HCT116 (cell line): ENCODE results near the gene ORC6. TPM values are rescaled to one million over a fixed set of nuclear protein-coding genes. Genes with fewer than 3 reads are reported as not detected.

Source experiments
- ATAC-seq: fragments of 200-7000 bp; cut with Tn5 transposase; 2 replicates; pipeline ENCODE4 v1.9.1; 2020; ENCODE audit warnings: mild to moderate bottlenecking, moderate library complexity
- BruUV-seq: library from RNA; stranded (reverse); fragments of 400-500 nt; replicated peaks from 2 replicates; lab custom pipeline; 2021; lab: Mats Ljungman, UMichigan
- CTCF ChIA-PET: fragments of 300-600 bp; sonication (Branson Sonifier 250); formaldehyde crosslinking; loops from one replicate; lab custom pipeline; 2021; ENCODE audit warnings: antibody characterized with exemption; lab: Charles Lee
- POLR2A ChIA-PET: fragments of 300-600, 350-600 bp; sonication (Branson Sonifier 250); formaldehyde crosslinking; loops from one replicate; lab custom pipeline; 2021; ENCODE audit warnings: antibody characterized with exemption; lab: Charles Lee
- RAD21 ChIA-PET, 2 experiments: fragments of 300-600 bp; sonication (Branson Sonifier 250); formaldehyde crosslinking; loops; one replicate each; lab custom pipeline; 2023; ENCODE audit warnings: low total read pairs in 2 of 2; ENCODE audit not compliant: uncharacterized antibody in 2 of 2, unreplicated experiment in 2 of 2, low non-redundant PET in 1 of 2; lab: Charles Lee
- DNase-seq: peaks from one replicate; pipeline ENCODE4 v3.0.0-alpha.2; 2010; ENCODE audit warnings: low read depth, low spot score
- H2AFZ ChIP-seq: fragments of 200-600 bp; shearing (Covaris generic), sonication (generic); 2 replicates; pipeline ENCODE4 v1.6.1; 2017; ENCODE audit warnings: low read depth, mixed run types, mixed read lengths, antibody characterized with exemption, low read length; ENCODE audit not compliant: poor library complexity, severe bottlenecking
- H3K27ac ChIP-seq: 2 replicates; pipeline ENCODE4 v1.5.1; 2012; ENCODE audit warnings: low read depth, low read length
- H3K27me3 ChIP-seq: fragments of 200-600 bp; sonication (generic); 2 replicates; pipeline ENCODE4 v1.6.1; 2016; ENCODE audit warnings: mixed run types, low read length, mixed read lengths; ENCODE audit not compliant: insufficient read depth
- H3K36me3 ChIP-seq, 2 experiments: fragments of 200-500 bp in 1 of 2; fragments of 200-600 bp in 1 of 2; sonication (Bioruptor generic) in 1 of 2; sonication (generic) in 1 of 2; 2 replicates each; pipeline versions ENCODE4 v1.5.1 to v1.6.1; 2014 to 2016; ENCODE audit warnings: low read length in 2 of 2, inconsistent platforms in 1 of 2, mixed read lengths in 1 of 2, mixed run types in 1 of 2; ENCODE audit not compliant: insufficient read depth in 2 of 2, control insufficient read depth in 1 of 2
- H3K4me1 ChIP-seq, 2 experiments: fragments of 200-600 bp in 1 of 2; sonication (generic) in 1 of 2; 2 replicates each; pipeline versions ENCODE4 v1.5.1 to v1.6.1; 2012 to 2017; ENCODE audit warnings: low read length in 2 of 2, inconsistent platforms in 1 of 2, mild to moderate bottlenecking in 1 of 2, mixed read lengths in 1 of 2, mixed run types in 1 of 2, moderate library complexity in 1 of 2; ENCODE audit not compliant: insufficient read depth in 2 of 2, control insufficient read depth in 1 of 2
- H3K4me2 ChIP-seq: fragments of 200-600 bp; sonication (generic); 2 replicates; pipeline ENCODE4 v1.6.1; 2017; ENCODE audit warnings: mixed run types, low read length, mixed read lengths
- H3K4me3 ChIP-seq, 2 experiments: fragments of 200-600 bp in 1 of 2; sonication (generic) in 1 of 2; replicated peaks in 1 of 2; 2 replicates each; pipeline ENCODE4 v1.5.1; 2011 to 2016; ENCODE audit warnings: low read length in 2 of 2, control low read depth in 1 of 2, low read depth in 1 of 2, mild to moderate bottlenecking in 1 of 2, mixed read lengths in 1 of 2, mixed run types in 1 of 2
- H3K79me2 ChIP-seq: fragments of 200-600 bp; sonication (generic); 2 replicates; pipeline ENCODE4 v1.6.1; 2017; ENCODE audit warnings: mild to moderate bottlenecking, mixed run types, low read length, moderate library complexity, mixed read lengths; ENCODE audit not compliant: insufficient read depth
- H3K9ac ChIP-seq: fragments of 200-600 bp; sonication (generic); 2 replicates; pipeline ENCODE4 v1.6.1; 2016; ENCODE audit warnings: low read length, mixed read lengths
- H3K9me2 ChIP-seq: fragments of 200-600 bp; sonication (generic), shearing (Covaris generic); 2 replicates; pipeline ENCODE4 v1.6.1; 2017; ENCODE audit warnings: mixed run types, mild to moderate bottlenecking, moderate library complexity; ENCODE audit not compliant: insufficient read depth
- H3K9me3 ChIP-seq, 2 experiments: fragments of 200-500 bp in 1 of 2; fragments of 200-600 bp in 1 of 2; sonication (Bioruptor generic) in 1 of 2; sonication (generic) in 1 of 2; 2 replicates each; pipeline ENCODE4 v1.6.1; 2014 to 2017; ENCODE audit warnings: low read length in 2 of 2, mixed read lengths in 2 of 2, inconsistent platforms in 1 of 2, low read depth in 1 of 2, mild to moderate bottlenecking in 1 of 2, mixed run types in 1 of 2, moderate library complexity in 1 of 2; ENCODE audit not compliant: control insufficient read depth in 1 of 2, insufficient read depth in 1 of 2
- H4K20me1 ChIP-seq: fragments of 200-600 bp; sonication (generic), shearing (Covaris generic); 2 replicates; pipeline ENCODE4 v1.6.1; 2017; ENCODE audit warnings: mixed run types, mild to moderate bottlenecking, moderate library complexity; ENCODE audit not compliant: insufficient read depth
- CBX3 ChIP-seq: IDR thresholded peaks from 2 replicates; pipeline ENCODE4 v1.6.1; 2012; ENCODE audit warnings: low read depth
- EGR1 ChIP-seq: IDR thresholded peaks from 2 replicates; pipeline ENCODE4 v1.6.1; 2012; ENCODE audit warnings: low read depth
- ELF1 ChIP-seq: IDR thresholded peaks from 2 replicates; pipeline ENCODE4 v1.6.1; 2012; ENCODE audit warnings: low read depth, borderline replicate concordance
- FOSL1 ChIP-seq: IDR thresholded peaks from 2 replicates; pipeline ENCODE4 v1.6.1; 2012; ENCODE audit warnings: low read depth
- MAX ChIP-seq: IDR thresholded peaks from 2 replicates; pipeline ENCODE4 v1.6.1; 2012
- REST ChIP-seq: IDR thresholded peaks from 2 replicates; pipeline ENCODE4 v1.6.1; 2012; ENCODE audit warnings: low read depth
- SIN3A ChIP-seq: IDR thresholded peaks from 2 replicates; pipeline ENCODE4 v1.6.1; 2012; ENCODE audit warnings: low read depth
- SRF ChIP-seq: IDR thresholded peaks from 2 replicates; pipeline ENCODE4 v1.6.1; 2012; ENCODE audit warnings: low read depth
- intact Hi-C: fragments of 100-400 bp; cut with micrococcal nuclease; formaldehyde crosslinking; loops from 2 replicates; pipeline ENCODE4 v1.10.0; 2022
- total RNA-seq: library from RNA; stranded (reverse); gene quantifications from one replicate; pipeline ENCODE4 v1.2.1, GENCODE V29; 2021; ENCODE audit not compliant: unreplicated experiment
- TF ChIP-seq, protein P1 (sequence below): IDR thresholded peaks from 2 replicates; pipeline ENCODE4 v1.6.1; 2012

ORC6 gene
- total RNA-seq, 1 experiment from 2014 or later: 44.7 TPM

DNA sequence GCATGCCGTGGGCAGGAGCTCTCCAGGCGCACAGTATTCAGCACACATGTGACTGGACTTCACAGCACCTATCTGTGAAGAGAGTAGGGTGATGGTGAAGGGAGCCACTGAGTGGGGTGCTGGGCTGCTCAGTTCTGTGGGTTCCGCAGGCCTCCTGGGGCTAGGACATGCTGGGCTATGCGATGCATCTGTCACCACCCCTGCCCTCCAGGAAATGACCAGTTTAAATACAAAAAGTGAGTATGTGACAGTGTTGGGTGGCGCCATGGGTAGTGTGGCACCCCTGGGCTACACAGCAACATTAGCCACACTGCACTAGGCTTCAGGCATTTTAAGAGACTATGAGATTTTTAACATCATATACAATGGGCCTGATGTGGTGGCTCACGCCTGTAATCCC, 30.1 kb downstream of the ORC6 start (continued):
- TF ChIP-seq REST (no peak), CBX3 (no peak), EGR1 (no peak), FOSL1 (no peak)

DNA sequence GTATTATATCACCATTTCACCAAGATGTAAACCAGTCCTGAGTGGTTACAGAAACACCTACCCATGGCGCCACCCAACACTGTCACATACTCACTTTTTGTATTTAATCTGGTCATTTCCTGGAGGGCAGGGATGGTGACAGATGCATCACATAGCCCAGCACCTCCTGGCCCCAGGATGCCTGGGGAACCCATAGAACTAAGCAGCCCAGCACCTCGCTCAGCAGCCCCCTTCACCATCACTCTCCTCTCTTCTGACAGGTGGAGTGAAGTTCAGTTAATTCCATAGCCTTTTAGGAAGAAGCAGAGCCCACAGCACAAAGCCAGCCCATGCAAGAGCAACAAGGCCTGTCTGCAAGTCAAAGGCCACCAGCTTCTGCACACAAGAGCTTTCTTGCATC, 31.2 kb downstream of the ORC6 start:
- Histone ChIP-seq H3K4me3 (no peak overlapping the region), H3K4me2 (no peak overlapping the region), H3K27ac (no peak overlapping the region), H4K20me1 (no peaks in the 10 kb centered on the region), H3K9me2 (no peaks in the 10 kb centered on the region), H3K79me2 (no peaks in the 10 kb centered on the region), H3K27me3 (no peaks in the 10 kb centered on the region), H3K36me3 (no peaks in the 10 kb centered on the region), H3K4me1 (no peaks in the 10 kb centered on the region), H3K9ac (no peak overlapping the region), H2AFZ (no peak overlapping the region), H3K9me3 (no peaks in the 10 kb centered on the region)
- DNase-seq (no peak), ATAC-seq (no peak)
- ChIA-PET POLR2A (no interaction called here), CTCF (no interaction called here), RAD21 (no interaction called here)
- intact Hi-C loops: no loop called here
- TF ChIP-seq, protein P1, sequence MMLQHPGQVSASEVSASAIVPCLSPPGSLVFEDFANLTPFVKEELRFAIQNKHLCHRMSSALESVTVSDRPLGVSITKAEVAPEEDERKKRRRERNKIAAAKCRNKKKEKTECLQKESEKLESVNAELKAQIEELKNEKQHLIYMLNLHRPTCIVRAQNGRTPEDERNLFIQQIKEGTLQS: no peak
- TF ChIP-seq MAX (no peak), SRF (no peak), SIN3A (no peak), ELF1 (no peak)
- no TSS peak for BruUV-seq
